NCI-H2227 treated with DMSO at 0.1 percent for 48 hours (cell line): ENCODE measurements around the gene VSTM4.

ENCODE experiments used
- DNase-seq: peaks from one replicate; lab custom pipeline; 2025; lab: John Stamatoyannopoulos, UW

VSTM4 gene

GRCh38 chr10:49091450-49092210 lies 23.7 kb downstream of the VSTM4 start:
- no peak for DNase-seq

GRCh38 chr10:49090696-49091380 lies 24.5 kb downstream of the VSTM4 start:
- DNase-seq: no peak

- DNase-seq: no peak
Measured at GRCh38 chr10:49090189-49090575, 25.1 kb downstream of the VSTM4 start.

- no peak for DNase-seq
Measured at GRCh38 chr10:49089557-49090188, 25.6 kb downstream of the VSTM4 start.

GRCh38 chr10:49089152-49089551 lies 26.2 kb downstream of the VSTM4 start:
- DNase-seq: no peak

- no peak for DNase-seq
Measured at GRCh38 chr10:49086889-49087288, 28.4 kb downstream of the VSTM4 start.

GRCh38 chr10:49083261-49083660 lies 32.1 kb downstream of the VSTM4 start:
- DNase-seq: no peak

- DNase-seq: no peak
Measured at GRCh38 chr10:49082766-49083165, 32.6 kb downstream of the VSTM4 start.

GRCh38 chr10:49081547-49082275 lies 33.6 kb downstream of the VSTM4 start:
- no peak for DNase-seq

- DNase-seq: no peak
Measured at GRCh38 chr10:49080965-49081364, 34.4 kb downstream of the VSTM4 start.

GRCh38 chr10:49080071-49080470 lies 35.3 kb downstream of the VSTM4 start:
- no peak for DNase-seq

- DNase-seq: no peak
Measured at GRCh38 chr10:49079499-49079898, 35.8 kb downstream of the VSTM4 start.

GRCh38 chr10:49079072-49079471 lies 36.2 kb downstream of the VSTM4 start:
- DNase-seq: no peak

- DNase-seq: no peak
Measured at GRCh38 chr10:49078433-49078832, 36.9 kb downstream of the VSTM4 start.

GRCh38 chr10:49076741-49077521 lies 38.4 kb downstream of the VSTM4 start:
- no peak for DNase-seq

GRCh38 chr10:49076319-49076718 lies 39.0 kb downstream of the VSTM4 start:
- no peak for DNase-seq

- no peak for DNase-seq
Measured at GRCh38 chr10:49075743-49076142, 39.6 kb downstream of the VSTM4 start.

GRCh38 chr10:49074836-49075682 lies 40.3 kb downstream of the VSTM4 start:
- no peak for DNase-seq

GRCh38 chr10:49072166-49072885 lies 43.0 kb downstream of the VSTM4 start:
- DNase-seq: no peak

GRCh38 chr10:49071160-49071761 lies 44.1 kb downstream of the VSTM4 start:
- DNase-seq: no peak
